Natural killer cell treated with Interleukin-12 subunit alpha and Interleukin-12 subunit beta and Interleukin-15 and Interleukin-18, amount 100 ng/mL, for 72 hours (primary cell): ENCODE data around the gene MARCKS. TPM values are rescaled to one million over a fixed set of nuclear protein-coding genes. Genes with fewer than 3 reads are reported as not detected.

Source experiments
- ATAC-seq, 2 donors: fragments of 150-1000 bp; cut with Tn5 transposase in 1 of 2; sonication (Bioruptor Pico), chemical (Tn5 transposase) in 1 of 2; 2 replicates each; pipeline ENCODE4 v1.10.0; 2021
- DNase-seq: peaks from one replicate; pipeline ENCODE4 v3.0.0; 2022; ENCODE audit warnings: low spot score
- H3K27ac Mint-ChIP-seq, 2 donors: 1 replicate in 1 of 2; 2 replicates in 1 of 2; pipeline ENCODE4 v1.8.0; 2022; ENCODE audit warnings: mixed read lengths in 2 of 2, mild to moderate bottlenecking in 1 of 2, moderate library complexity in 1 of 2
- H3K27me3 Mint-ChIP-seq, 2 donors: 1 replicate in 1 of 2; 2 replicates in 1 of 2; pipeline ENCODE4 v1.8.0; 2022; ENCODE audit warnings: mixed read lengths in 2 of 2
- H3K36me3 Mint-ChIP-seq: one replicate; pipeline ENCODE4 v1.8.0; 2022; ENCODE audit warnings: mixed read lengths
- H3K4me1 Mint-ChIP-seq, 2 donors: 1 replicate in 1 of 2; 2 replicates in 1 of 2; pipeline ENCODE4 v1.8.0; 2022; ENCODE audit warnings: low read depth in 2 of 2, mixed read lengths in 2 of 2, mild to moderate bottlenecking in 1 of 2
- H3K4me3 Mint-ChIP-seq: one replicate; pipeline ENCODE4 v1.8.0; 2022; ENCODE audit warnings: mixed read lengths
- H3K9me3 Mint-ChIP-seq: 2 replicates; pipeline ENCODE4 v1.8.0; 2022; ENCODE audit warnings: mixed read lengths
- total RNA-seq, 2 donors: library from RNA; stranded (reverse); gene quantifications; one replicate each; pipeline ENCODE4 v1.2.3, GENCODE V29; 2022

The MARCKS gene
- total RNA-seq, 2 donors from 2014 or later, result 0.74 to 1.1 TPM

- Mint-ChIP-seq H3K4me1 (no peaks in the 10 kb centered on the region), H3K36me3 (no peaks in the 10 kb centered on the region), H3K27me3 (peaks cover 9 to 21% of the 10 kb centered on the region in 2 donors), H3K9me3 (no peaks in the 10 kb centered on the region), H3K4me3 (no peak overlapping the region), H3K27ac (no peak overlapping the region)
- DNase-seq, result no peak
- no peak for ATAC-seq
Observed at GRCh38 chr6:113830140-113830539, 27.0 kb upstream of the MARCKS start.

GRCh38 chr6:113833537-113833936, 23.6 kb upstream of the MARCKS start:
- Mint-ChIP-seq H3K9me3 (no peaks in the 10 kb centered on the region), H3K4me1 (no peaks in the 10 kb centered on the region), H3K36me3 (no peaks in the 10 kb centered on the region), H3K4me3 (no peak overlapping the region), H3K27ac (no peak overlapping the region), H3K27me3 (peaks cover 3 to 5% of the 10 kb centered on the region in 2 donors)
- ATAC-seq (no peak), DNase-seq (no peak)

- Mint-ChIP-seq H3K36me3 (no peaks in the 10 kb centered on the region), H3K27me3 (peaks cover 4 to 8% of the 10 kb centered on the region in 2 donors), H3K4me1 (no peaks in the 10 kb centered on the region), H3K9me3 (no peaks in the 10 kb centered on the region), H3K4me3 (no peak overlapping the region), H3K27ac (no peak overlapping the region)
- ATAC-seq (no peak), DNase-seq (no peak)
Observed at GRCh38 chr6:113837170-113837569, 20.0 kb upstream of the MARCKS start.

DNA sequence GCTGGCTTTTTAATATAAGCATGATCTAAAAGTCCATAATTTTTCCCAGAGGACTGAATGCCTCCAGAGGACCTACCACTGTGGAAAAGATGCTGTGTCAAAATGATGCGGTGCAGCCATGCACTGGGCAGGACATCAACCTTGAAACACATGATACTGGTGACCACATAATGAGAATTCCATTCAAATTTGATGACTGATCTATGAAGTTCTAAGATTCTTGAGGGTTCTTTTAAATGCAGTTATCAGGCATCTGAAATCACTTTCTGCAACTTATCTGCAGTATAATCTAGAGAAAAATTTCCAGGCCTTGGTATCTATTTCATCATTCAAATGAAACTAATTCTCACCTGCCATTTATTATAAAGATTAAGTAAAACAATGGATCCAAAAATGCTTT, 15.0 kb upstream of the MARCKS start:
- Mint-ChIP-seq H3K27me3 (peaks cover 15 to 22% of the 10 kb centered on the region in 2 donors), H3K9me3 (no peaks in the 10 kb centered on the region), H3K4me1 (no peaks in the 10 kb centered on the region), H3K36me3 (no peaks in the 10 kb centered on the region), H3K4me3 (no peak overlapping the region), H3K27ac (no peak overlapping the region)
- no peak for ATAC-seq
- DNase-seq, result no peak

GRCh38 chr6:113843500-113844073, 13.6 kb upstream of the MARCKS start:
- H3K27me3 Mint-ChIP-seq, result peaks cover 23 to 34% of the 10 kb centered on the region in 2 donors
- no peaks in the 10 kb centered on the region for H3K4me1 Mint-ChIP-seq
- ATAC-seq (no peak), DNase-seq (no peak)
- no peak overlapping the region for H3K4me3 Mint-ChIP-seq
- no peaks in the 10 kb centered on the region for H3K9me3 Mint-ChIP-seq
- H3K27ac Mint-ChIP-seq, result no peak overlapping the region
- no peaks in the 10 kb centered on the region for H3K36me3 Mint-ChIP-seq

GRCh38 chr6:113846577-113846976, 10.6 kb upstream of the MARCKS start:
- Mint-ChIP-seq H3K4me3 (no peak overlapping the region), H3K4me1 (no peaks in the 10 kb centered on the region), H3K9me3 (no peaks in the 10 kb centered on the region), H3K36me3 (no peaks in the 10 kb centered on the region), H3K27me3 (peaks cover 24 to 34% of the 10 kb centered on the region in 2 donors), H3K27ac (no peak overlapping the region)
- ATAC-seq, result no peak
- DNase-seq, result no peak

- peaks cover 28 to 42% of the 10 kb centered on the region in 2 donors for H3K27me3 Mint-ChIP-seq
- no peak overlapping the region for H3K4me3 Mint-ChIP-seq
- no peaks in the 10 kb centered on the region for H3K9me3 Mint-ChIP-seq
- ATAC-seq (no peak), DNase-seq (no peak)
- peaks cover 2% of the 10 kb centered on the region for H3K36me3 Mint-ChIP-seq
- H3K27ac Mint-ChIP-seq, result no peak overlapping the region
- no peaks in the 10 kb centered on the region for H3K4me1 Mint-ChIP-seq
Observed at GRCh38 chr6:113847447-113847846, 9.7 kb upstream of the MARCKS start.

DNA sequence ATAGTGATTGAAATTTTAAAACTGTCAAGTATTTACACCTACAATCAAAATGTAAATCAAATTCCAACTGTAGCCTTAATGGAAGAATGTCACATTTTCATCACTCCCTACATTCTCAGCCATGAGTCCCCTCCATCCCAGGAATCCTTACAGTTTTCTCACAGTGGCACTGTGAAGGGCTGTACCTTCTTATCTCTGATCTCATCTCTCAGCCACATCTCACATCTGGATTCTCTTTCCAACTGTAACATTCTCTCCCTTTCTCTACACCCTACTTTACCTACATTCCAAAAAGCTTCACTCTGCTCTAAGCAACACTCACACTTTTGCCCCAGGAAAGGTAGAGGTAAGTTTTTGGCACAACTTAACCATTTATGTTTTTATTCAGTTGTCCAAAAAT, 8.9 kb upstream of the MARCKS start:
- Mint-ChIP-seq H3K4me1 (no peaks in the 10 kb centered on the region), H3K4me3 (no peak overlapping the region), H3K27me3 (peaks cover 35 to 51% of the 10 kb centered on the region in 2 donors), H3K27ac (no peak overlapping the region), H3K36me3 (peaks cover 4% of the 10 kb centered on the region), H3K9me3 (no peaks in the 10 kb centered on the region)
- DNase-seq (no peak), ATAC-seq (no peak)

GRCh38 chr6:113848811-113849210, 8.3 kb upstream of the MARCKS start:
- Mint-ChIP-seq H3K27ac (no peak overlapping the region), H3K27me3 (peaks cover 36 to 55% of the 10 kb centered on the region in 2 donors), H3K36me3 (peaks cover 4% of the 10 kb centered on the region), H3K4me1 (no peaks in the 10 kb centered on the region), H3K9me3 (no peaks in the 10 kb centered on the region), H3K4me3 (no peak overlapping the region)
- DNase-seq (no peak), ATAC-seq (no peak)

DNA sequence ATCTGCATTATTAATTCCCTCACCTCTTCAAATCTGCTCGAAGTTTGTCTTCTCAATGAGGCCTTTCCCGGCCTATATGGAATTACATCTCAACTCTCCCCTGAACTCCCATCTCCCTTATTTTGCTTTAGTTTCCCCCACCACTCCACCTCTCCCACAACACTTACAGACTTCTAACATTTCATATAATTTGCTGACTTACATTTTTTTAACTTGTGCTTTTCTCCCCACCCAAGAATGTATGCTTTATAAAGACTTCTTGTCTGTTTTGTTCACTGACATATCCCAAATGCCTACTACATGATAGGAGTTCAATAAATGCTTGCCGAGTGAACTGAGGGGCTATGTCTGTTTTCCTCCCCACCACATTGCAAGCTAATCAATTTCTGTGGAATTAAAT, 3.9 kb upstream of the MARCKS start:
- Mint-ChIP-seq H3K27ac (no peak overlapping the region), H3K4me1 (peaks cover 7 to 8% of the 10 kb centered on the region in 2 donors), H3K36me3 (peaks cover 4% of the 10 kb centered on the region), H3K9me3 (no peaks in the 10 kb centered on the region), H3K4me3 (no peak overlapping the region), H3K27me3 (peaks cover 32 to 34% of the 10 kb centered on the region in 2 donors)
- ATAC-seq, result no peak
- no peak for DNase-seq

GRCh38 chr6:113854531-113855499, 2.3 kb upstream of the MARCKS start:
- no peak for DNase-seq
- H3K27ac Mint-ChIP-seq, result no peak overlapping the region

GRCh38 chr6:113855500-113856374, 1.4 kb upstream of the MARCKS start:
- peaks cover 4% of the 10 kb centered on the region for H3K36me3 Mint-ChIP-seq
- H3K4me3 Mint-ChIP-seq, result no peak overlapping the region
- ATAC-seq (no peak), DNase-seq (no peak)
- peaks cover 10 to 12% of the 10 kb centered on the region in 2 donors for H3K4me1 Mint-ChIP-seq
- no peak overlapping the region for H3K27ac Mint-ChIP-seq
- no peaks in the 10 kb centered on the region for H3K9me3 Mint-ChIP-seq
- H3K27me3 Mint-ChIP-seq, result peaks cover 31 to 34% of the 10 kb centered on the region in 2 donors

More at GRCh38 chr6:113854531-113855499, 2.3 kb upstream of the MARCKS start:
- no peak for ATAC-seq
- peak overlapping the region; percentile 12 for H3K4me3 Mint-ChIP-seq
- peaks cover 27 to 30% of the 10 kb centered on the region in 2 donors for H3K27me3 Mint-ChIP-seq
- no peaks in the 10 kb centered on the region for H3K9me3 Mint-ChIP-seq
- H3K36me3 Mint-ChIP-seq, result peaks cover 4% of the 10 kb centered on the region
- peaks cover 10 to 12% of the 10 kb centered on the region in 2 donors for H3K4me1 Mint-ChIP-seq

DNA sequence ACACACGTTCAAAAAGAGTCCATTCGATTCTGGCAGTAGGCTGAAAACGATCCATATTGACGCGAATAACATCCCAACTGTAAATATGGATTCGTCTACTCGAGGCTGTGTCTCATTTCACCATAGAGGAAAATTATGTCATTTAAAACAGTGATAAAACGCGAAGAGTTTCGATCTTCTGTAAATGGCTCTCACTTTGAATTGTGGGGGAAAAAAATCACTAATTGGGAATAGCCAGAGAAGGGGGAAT, 845 bp upstream of the MARCKS start:
- ATAC-seq, result no peak
- peaks cover 4% of the 10 kb centered on the region for H3K36me3 Mint-ChIP-seq
- peaks cover 31 to 34% of the 10 kb centered on the region in 2 donors for H3K27me3 Mint-ChIP-seq
- H3K27ac Mint-ChIP-seq, result no peak overlapping the region
- no peaks in the 10 kb centered on the region for H3K9me3 Mint-ChIP-seq
- DNase-seq, result no peak
- peaks cover 10 to 12% of the 10 kb centered on the region in 2 donors for H3K4me1 Mint-ChIP-seq
- H3K4me3 Mint-ChIP-seq, result no peak overlapping the region
